HG02943 (cell line): ENCODE measurements around the gene ATP1B1.

Experiments
- ATAC-seq: cut with Tn5 transposase; IDR thresholded peaks from one replicate; pipeline ENCODE4 v1.9.1; 2021; ENCODE audit warnings: mild to moderate bottlenecking, low read depth, moderate library complexity; ENCODE audit not compliant: unreplicated experiment

The ATP1B1 gene

DNA sequence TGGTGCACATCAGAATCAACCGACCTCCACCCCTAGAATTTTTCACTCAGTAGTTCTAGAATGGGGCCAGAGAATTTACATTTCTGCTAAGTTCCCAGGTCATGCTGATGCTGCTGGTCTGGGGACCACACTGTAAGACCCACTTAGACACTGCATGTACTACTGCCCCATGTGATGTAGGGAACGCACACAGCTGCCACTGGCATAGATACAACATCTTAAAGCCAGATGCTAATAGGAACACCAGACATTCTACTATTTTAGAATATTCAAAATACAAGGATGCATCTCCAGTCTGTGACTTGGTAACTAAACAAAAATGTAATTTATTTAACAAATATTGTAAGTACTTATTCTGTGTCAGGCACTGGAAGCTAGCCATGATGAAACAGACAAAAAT lies 14.1 kb upstream of the ATP1B1 start:
- ATAC-seq: no peak

DNA sequence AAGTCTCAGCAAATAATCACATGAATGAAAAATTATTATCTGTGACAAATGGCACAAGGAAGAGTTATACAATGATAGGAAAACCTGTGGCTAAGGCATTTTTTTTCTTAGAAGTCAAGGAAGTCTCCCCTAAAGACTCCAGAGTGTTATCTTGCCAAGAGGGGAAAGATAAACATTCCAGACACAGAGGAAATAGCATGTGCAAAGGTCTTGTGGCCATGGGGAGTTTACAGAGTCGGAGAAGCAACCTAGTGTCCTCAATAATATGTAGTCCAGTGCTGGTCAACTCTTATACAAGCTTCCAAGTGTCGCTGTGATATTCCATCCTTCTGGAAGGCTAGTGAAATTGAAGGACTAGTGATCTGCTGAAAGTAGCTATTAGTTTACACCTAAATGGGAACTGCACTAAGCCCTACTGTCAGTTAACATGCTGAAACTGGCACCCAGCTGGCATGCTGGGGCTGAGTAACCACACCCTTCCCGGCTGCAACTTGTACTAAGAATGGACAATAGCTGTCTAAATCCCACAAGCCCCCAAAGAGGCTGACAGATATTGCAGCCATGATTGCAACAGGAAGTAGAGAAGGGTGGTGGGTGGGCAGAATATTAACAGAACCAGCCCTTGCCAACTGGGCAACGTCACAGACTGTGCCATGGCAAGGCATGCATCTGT lies 11.5 kb upstream of the ATP1B1 start:
- no peak for ATAC-seq

DNA sequence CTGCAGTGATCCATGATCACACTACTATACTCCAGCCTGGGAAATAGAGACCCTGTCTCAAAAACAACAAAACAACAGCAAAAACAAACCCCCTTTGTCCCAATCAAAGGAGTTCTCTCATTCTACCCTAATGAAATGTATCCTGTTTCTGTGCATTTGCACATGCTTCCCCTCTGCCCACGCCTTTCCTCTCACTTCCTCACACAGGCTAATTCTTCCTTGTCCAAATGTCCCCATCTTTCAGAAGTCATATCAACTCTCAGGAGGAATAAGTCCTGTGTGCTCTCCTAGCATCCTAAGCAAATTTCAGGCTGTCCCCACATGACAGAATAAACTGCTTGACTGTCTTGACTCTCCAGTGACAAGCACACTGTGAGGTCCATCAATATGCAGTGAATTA lies 8.1 kb upstream of the ATP1B1 start:
- ATAC-seq: no peak

DNA sequence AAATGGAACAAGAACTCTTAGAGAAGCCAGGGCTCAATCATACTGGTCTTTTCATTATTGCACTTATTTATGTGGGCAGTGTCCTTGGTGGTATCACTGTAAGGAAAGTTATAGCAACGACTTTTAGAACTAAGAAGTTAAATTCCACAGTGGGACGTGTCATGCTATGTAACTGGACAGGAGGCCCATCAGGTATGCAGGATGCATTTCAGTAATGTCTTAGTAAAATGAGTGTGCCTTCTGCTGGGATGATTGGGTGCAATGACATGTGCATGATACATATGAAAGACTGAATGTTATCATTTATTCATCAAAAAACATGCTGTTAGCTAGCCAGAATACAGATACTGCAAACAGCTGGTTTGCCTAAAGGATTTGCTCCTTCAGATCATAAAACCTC lies 6.9 kb upstream of the ATP1B1 start:
- no peak for ATAC-seq

DNA sequence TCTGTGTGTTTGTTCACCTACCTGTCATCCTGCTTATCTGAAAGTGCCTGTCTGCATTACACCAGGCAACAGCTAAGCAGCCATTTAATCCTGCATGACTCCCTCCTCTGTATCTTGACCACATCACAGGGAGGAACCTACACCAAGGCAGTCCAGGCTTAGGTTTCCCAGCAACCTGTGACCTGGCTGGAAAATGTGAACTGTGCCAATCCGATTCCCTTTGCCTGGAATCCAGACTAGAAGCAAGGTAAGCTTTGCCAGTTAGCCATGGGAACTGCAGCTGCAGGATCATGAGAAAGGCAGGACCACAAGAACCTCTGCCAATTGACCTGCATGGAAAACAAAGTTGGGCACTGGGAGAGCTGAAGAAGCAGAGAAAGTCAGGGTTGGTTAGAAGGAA lies 6.3 kb upstream of the ATP1B1 start:
- no peak for ATAC-seq

DNA sequence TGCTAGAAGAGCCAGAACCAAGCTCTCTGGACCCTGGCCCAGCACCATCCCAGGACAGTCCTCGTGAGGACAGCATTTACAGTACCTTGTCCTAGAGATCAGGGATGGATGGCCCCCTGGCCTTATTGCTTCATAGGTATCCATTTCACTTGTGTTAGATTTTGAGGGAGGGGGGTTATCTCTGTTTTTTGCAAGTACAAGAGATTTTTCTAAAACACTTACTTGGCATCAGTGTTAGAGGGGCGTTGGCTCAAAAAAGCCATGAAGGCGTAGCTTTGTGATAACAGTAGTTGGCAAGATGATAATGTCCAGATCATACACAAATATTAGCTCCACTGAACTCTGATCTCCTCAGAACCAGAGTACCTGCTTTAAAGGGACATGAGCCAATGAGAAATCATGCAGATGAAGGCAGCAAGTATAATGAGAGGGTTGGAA lies 5.8 kb upstream of the ATP1B1 start:
- no peak for ATAC-seq

DNA sequence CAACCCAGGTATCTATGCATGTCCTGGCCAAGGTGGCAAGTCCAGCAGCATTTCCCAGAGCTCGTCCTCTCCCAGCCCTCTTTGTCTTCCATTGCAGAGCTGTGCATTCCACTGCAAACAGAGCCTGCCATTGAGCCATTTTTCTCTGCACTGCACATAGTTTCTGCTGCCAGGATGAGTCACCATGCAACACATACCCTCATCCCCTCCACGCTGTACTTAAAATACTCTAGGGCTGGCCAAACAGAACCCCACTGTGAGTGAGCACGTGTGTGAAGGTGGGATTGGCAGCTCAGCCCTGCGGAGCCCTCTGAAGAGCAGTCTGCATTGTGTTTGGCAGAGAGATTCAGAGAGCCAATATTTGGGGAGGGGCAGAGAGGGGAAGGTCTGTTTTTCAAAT lies 3.9 kb upstream of the ATP1B1 start:
- ATAC-seq: no peak

DNA sequence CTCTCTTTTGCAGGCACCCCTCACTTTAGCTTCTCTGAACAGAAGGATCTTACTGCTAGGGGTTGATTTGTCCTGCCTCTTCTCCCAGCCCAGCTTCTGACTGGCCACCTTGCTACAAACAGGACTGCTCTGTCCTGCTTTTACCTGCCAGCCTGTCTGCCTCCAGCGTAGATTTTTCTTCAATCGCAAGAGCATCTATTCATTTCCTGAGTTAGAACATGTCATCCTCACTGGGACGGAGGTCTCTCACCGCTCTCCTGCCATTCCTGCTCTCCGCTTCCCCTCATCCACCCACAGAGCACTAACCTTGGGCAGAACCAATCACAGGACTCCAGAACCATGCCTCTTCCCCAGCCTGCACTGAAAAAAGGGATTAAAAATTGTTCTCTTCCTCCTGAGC lies 3.5 kb upstream of the ATP1B1 start:
- ATAC-seq: no peak

DNA sequence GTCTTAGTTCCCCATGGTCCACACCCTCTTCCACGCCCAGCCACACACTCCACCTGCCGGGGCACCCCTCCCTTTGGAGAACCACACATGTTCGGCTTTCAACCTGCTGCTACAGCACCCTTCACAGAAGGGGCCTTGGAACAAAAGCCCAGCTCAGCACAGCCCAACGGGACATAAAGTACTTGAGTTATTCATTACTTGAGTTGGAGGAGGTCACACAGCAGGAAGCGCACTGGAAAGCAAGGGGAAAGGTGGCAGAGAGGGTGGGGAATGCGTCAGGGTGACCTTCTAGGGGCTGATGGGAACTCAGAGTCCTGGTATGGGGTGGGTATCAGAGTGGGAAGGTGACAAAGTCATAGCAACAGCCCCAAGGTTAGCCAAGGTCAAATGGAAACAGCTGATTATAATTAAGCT lies 3.0 kb upstream of the ATP1B1 start:
- ATAC-seq: no peak

DNA sequence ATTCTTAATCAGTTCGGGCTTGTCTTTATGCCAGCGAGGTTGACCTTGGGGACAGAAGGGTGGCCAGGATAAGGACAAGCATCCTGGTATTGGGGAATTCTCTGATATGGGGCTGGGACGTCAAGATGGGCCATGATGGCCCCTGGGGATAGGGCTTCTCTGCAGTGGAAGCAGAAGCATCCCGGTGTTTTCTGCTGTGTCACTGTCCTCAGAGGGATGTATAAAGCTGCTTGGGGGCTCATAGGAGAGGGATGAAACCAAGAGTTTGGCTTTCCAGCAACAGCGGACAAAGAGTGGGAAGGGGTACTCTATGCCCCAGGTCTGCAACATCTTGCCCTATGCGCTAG lies 1.4 kb upstream of the ATP1B1 start:
- ATAC-seq: no peak

DNA sequence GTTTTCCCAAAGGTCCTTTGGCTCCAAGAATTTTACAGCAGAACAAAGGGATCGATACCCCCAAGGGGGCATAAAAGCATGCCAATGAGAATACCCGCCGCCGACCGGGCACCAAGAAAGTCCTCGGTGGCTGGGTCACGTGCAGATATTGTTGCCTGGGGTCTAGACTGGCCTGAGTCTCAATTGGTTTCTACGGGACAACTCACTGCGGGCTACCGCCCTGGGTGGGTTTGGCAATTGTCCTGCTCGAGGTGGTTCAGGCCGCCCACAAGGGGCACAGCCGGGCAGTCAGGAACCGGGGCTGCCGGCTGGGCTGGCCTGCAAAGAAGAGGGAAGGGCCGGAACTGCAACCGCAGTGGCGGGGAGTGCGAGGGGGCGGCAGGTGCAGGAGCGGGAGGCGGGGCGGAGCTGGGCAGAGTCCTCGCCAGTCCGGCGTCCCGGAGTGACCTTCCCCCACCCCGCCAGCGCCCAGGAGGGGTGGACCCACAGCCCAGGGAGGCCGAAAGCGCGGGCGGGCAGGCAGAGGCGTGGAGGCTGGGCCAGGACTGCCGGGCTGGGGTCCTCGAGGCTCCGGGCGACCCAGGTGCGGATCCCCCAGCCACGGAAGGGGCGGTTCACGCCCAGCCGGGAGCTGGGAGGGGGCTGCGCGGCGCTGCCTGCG lies 926 bp upstream of the ATP1B1 start:
- ATAC-seq: peak; percentile 41

DNA sequence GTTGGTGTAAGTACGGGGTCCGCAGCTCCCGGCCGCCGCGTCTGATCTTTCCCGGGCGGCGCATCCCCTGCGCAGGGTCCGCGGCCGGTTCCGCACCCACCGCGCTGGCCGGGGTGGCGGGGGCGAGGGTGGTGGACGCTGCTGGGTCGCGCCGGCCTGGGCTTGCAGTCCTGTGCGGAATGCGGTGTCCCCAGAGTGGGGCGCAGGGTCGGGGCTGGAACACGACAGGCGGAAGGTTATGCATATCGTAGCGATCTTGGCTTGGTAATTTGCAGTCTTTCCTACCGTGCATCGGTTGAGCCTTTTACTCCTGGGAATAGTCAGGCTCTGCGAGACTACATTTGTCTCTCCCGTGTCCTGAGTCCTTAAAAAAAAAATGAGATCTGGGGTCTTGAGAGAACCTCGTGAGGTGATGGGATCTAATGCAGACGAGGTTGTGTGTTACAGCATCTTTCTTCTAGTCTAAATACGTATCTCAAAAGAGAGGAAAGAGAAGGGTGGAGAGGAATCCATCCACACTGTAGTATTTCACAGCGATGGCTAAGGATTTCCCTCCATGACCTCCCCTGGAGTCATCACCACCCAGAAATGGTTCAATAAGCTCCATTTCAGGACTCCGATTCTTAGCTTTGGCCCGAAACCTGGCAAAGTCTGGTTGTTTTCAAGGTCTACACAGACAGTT lies 572 bp downstream of the ATP1B1 start:
- ATAC-seq: no peak

DNA sequence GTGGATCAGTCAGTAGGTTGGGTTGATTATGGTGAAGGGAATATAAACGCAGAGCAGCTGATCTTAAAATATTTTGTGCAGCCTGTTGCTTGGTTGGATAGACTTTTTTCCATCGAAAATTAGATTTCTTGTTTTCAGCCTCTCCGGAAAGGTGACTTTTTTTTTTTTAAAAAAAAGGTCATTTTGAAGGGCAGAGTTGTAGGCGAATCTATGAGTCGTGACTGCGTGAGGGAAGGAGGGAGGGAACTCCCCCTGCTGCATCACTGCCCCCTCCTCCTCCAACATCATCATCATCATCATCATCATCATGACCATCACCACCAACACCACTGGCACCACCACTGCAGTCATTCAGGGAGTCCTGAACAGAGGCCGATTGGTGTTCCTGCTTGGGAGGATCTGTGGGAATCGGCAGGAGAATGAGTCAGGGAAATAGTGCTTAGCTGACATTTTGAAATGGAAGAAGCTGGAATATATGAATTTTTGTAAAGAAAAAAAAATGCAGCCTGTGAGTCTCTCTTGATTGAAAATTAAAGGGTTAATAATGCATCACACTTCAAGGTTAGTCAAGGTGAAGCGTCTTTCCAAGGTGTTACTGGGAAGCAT lies 1.2 kb downstream of the ATP1B1 start:
- no peak for ATAC-seq

DNA sequence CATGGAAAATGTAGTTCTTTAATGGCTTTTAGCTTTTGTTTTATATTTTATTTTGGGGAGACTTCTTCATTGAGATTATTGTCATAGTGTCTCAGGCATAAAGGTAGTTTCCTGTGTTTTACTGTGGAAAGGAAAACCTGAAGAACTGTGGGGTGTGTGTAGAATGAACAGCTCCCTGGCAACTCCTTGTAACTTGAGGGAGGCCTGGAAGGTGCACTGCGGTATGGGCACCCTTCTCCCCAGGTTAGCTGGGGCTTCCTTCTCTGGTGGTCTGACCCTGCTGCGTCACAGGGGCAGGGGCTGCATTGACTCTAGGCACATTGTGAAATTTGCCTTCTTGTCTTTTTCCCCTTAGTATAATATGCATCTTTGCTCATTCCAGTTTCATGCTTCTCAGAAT lies 1.7 kb downstream of the ATP1B1 start:
- ATAC-seq: no peak

DNA sequence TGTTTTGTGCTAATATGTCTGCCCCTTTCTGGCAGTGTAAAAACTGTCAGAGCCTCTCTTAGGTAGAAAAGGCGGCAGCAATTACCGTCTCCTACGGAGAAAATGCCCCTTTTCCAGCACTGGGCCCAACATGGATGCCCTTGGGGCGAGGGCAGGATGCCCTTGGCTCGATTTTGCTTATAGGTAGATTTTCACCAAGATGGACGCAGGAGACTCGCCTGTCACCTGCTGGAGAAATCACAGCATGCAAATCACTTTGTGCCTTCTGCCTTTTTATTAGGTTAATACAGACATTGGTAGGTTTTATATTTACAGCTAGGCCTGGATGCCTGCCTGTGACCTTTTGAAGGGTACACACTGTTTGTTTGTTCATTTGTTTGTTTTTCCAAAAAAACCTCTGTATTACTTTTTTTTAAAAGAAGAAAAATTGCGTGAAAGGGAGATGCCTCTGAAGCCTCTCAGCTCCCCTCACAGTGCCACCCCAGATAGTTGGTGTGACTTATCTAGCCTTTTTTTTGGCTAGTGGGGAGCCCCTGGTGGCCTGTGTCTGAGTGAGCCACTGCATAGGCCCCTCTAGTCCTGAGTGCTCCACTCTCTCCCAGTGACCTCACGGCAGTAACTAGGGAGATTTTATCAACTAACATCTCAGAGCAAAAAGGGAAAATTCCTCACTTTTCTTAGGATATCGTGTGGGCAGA lies 2.5 kb downstream of the ATP1B1 start:
- ATAC-seq: no peak

DNA sequence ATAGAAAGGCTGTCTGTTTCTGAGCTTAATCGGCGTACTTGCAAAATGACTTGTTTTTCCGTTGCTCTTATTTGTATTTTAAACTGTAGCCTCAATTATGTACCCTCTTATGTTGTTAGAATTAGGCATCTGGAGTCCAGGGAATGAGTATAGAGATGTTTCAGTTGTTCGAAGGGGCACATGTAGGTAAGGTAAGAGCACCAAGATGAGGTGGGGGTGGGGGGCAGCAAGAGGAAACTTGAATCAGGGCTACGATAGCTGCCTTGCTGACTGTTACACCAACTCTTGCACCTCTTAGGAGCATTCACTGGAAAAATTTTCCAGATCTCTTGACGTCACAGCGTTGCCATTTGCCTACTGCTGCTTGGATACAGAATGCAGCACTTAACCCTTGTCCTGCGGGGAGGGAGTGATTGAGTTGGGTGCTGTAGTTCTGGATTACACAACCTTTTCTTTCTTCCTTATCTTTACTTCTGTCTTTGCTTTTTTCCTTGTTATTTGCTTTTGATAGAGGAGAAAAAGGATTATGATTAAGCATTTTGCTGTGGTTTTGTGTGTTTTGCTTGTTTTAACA lies 3.2 kb downstream of the ATP1B1 start:
- ATAC-seq: no peak

DNA sequence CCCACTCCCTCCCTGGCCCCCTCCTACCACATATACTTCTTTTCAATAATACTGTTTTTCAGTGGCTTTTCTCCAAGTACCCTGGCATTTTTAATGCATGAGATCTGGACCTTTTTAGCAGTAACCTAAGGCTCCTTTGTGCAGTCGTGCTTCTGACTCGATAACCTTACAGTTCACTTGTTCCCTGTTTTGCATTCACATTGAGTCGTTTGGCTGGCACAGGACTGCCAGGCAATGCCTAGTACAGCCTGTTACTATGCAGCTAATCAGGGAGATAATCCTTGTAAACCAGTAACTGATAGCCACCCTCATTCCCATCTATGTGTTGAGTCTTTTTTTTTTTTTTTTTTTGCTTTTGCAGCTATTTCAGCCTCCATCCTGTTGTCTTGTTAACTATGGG lies 3.7 kb downstream of the ATP1B1 start:
- no peak for ATAC-seq

DNA sequence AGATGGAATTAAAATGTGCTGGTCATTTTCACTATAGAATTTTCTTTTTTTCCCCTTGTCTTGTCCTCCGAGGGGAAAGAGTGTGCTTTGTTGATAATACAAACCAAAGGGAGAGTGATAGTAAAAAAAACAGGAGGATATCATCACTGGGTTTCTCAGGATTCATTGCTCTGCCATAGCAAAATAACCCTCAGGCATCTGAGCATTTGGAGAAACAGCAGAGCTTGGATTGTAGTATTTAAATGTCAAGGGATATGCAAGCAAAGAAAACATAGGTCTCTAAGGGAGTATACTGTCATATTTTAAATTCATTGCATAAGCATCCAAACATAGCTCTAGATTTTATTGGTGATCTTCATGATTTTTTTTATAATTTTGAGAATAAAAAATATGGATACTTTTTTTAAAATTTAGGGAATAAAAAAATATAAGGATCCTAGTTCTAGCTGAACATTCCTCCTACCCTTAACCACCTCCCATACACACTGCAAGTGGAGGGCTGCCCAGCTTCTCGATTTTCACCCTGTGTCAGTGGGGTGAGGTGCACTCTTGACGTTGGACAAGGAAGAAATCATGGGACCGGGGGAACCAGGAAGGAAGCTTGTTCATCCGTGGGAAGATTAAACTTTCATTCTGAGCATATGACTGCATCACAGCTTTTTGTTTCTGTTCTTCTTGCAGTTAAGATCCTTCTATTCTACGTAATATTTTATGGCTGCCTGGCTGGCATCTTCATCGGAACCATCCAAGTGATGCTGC lies 4.4 kb downstream of the ATP1B1 start:
- no peak for ATAC-seq

DNA sequence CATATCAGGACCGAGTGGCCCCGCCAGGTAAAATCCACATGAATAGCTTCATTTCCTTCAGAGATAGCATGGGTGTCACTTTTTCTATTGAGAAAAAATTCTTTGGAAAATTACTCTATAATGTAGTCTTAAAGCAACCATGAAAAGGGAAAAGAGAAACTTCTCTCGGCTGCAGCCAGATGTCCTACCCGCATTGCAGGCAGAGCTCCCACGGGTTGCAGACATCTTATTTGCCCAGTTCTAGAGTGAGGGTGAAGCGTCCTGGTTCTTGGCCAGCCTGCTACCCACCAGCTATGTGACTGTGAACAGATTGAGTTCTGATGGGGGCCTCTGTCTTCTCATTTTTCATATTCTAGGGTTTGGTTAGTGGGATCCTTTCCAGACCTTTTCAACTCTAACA lies 5.0 kb downstream of the ATP1B1 start:
- no peak for ATAC-seq

DNA sequence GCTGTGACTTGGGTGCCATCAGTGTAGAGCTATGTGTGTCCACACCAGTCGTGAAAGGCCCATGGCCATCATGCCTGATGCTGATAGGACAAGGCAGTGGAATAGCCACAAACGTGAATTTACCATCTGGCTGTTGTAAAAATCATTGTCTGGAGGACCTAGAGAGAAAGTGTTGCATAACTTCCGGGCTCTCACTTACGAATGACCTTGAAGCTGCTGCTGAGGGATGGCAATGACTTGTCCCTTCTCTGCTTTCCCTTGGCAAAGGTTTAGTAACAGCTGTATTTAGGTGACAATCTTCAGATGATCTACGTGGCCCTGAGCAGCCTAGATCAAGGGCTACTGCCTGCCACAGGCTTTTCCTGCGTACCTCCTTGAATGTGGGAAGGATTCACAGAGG lies 5.8 kb downstream of the ATP1B1 start:
- ATAC-seq: no peak
